Measurements from ENCODE around the gene FRMD4A.

GRCh38 chr10:13642293-13642692, 688.4 kb downstream of the FRMD4A start:
- no peak for TF ChIP-seq CTCF (IDR thresholded peaks at IDR 0.05)
- TF ChIP-seq POLR2A (IDR thresholded peaks at IDR 0.05): no peak
